ENCODE measurements around the gene AZU1. TPM values are rescaled to one million over a fixed set of nuclear protein-coding genes. Genes with fewer than 3 reads are reported as not detected.

The AZU1 gene
- total RNA-seq, 2 donors from 2014 or later: 0.26 TPM; not detected in 1

DNA sequence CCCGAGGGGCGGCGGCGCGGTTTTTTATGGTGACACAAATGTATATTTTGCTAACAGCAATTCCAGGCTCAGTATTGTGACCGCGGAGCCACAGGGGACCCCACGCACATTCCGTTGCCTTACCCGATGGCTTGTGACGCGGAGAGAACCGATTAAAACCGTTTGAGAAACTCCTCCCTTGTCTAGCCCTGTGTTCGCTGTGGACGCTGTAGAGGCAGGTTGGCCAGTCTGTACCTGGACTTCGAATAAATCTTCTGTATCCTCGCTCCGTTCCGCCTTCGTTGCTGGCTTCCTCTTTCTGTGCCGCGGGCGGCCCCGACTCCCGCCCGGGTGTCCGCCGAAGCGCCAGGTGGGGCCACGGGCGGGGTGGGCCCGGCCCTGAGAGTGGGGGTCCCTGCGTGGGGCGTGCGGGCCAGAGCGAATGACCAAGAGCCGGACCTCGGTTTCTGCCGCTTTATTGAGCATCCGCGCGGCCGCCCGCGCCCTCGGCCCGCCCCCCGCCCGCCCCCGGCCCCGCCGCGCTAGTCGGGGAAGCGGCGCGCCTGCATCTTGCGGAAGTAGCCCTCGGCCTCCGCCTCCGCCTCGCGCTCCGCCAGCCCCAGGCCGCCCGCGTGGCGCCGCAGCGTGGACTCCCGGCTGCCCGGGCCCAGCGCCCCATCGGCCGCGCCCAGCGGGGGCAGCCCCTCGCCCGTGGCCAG is 15.4 kb upstream of the AZU1 start:
- no peak for TF ChIP-seq POLR2A (IDR thresholded peaks at IDR 0.05)
- TF ChIP-seq, protein P1, sequence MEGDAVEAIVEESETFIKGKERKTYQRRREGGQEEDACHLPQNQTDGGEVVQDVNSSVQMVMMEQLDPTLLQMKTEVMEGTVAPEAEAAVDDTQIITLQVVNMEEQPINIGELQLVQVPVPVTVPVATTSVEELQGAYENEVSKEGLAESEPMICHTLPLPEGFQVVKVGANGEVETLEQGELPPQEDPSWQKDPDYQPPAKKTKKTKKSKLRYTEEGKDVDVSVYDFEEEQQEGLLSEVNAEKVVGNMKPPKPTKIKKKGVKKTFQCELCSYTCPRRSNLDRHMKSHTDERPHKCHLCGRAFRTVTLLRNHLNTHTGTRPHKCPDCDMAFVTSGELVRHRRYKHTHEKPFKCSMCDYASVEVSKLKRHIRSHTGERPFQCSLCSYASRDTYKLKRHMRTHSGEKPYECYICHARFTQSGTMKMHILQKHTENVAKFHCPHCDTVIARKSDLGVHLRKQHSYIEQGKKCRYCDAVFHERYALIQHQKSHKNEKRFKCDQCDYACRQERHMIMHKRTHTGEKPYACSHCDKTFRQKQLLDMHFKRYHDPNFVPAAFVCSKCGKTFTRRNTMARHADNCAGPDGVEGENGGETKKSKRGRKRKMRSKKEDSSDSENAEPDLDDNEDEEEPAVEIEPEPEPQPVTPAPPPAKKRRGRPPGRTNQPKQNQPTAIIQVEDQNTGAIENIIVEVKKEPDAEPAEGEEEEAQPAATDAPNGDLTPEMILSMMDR (IDR thresholded peaks at IDR 0.05): no peak
- Histone ChIP-seq H3K9me3 (no peaks in the 10 kb centered on the region), H3K36me3 (replicated peaks in 1 of 2; ENCODE audit: insufficient read depth in 1 of 2, low read depth in 2 of 2) (peaks cover 24 to 34% of the 10 kb centered on the region in 2 donors), H3K27me3 (no peaks in the 10 kb centered on the region), H3K4me1 (no peaks in the 10 kb centered on the region), H3K4me3 (no peak overlapping the region), H3K27ac (no peak overlapping the region)
- 92% methylated on average over 31 to 61 of the region's 80 CpGs for WGBS, 2 donors
- intact Hi-C loops (cut with DNase I): no loop called here
- DNase-seq: no peak
- no peak for ATAC-seq

DNA sequence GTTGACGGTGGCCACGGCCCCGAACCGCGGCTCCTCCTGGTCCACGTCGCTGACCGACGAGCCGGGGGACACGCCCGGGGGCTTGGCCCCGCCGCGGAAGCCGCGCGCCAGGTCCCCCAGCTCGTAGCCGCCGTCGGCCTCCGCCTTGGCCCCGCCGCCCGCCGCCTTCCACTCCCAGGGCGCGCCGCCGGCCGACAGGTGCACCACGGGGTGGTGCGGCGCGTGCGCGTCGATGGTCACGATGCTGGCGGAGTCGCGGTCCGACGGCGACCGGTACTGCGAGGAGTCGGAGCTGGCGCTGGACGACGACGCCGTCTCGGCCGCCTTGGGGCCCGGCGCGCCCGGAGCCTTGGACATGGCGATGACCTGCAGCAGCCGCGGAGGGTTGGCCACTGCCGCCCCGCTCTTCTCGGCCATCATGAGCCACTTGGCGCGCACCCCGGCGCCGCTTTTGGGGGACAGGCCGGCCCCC is 14.9 kb upstream of the AZU1 start:
- Histone ChIP-seq H3K27me3 (no peaks in the 10 kb centered on the region), H3K4me1 (no peaks in the 10 kb centered on the region), H3K9me3 (no peaks in the 10 kb centered on the region), H3K36me3 (replicated peaks in 1 of 2; ENCODE audit: insufficient read depth in 1 of 2, low read depth in 2 of 2) (peaks cover 18 to 29% of the 10 kb centered on the region in 2 donors), H3K4me3 (no peak overlapping the region), H3K27ac (no peak overlapping the region)
- ATAC-seq (no peak), DNase-seq (no peak)
- WGBS, 2 donors: 87 to 100% methylated on average over 1 to 9 of the region's 72 CpGs
- no peak for TF ChIP-seq POLR2A (IDR thresholded peaks at IDR 0.05)
- TF ChIP-seq, protein P1 (IDR thresholded peaks at IDR 0.05): no peak
- intact Hi-C loops (cut with DNase I): no loop called here

DNA sequence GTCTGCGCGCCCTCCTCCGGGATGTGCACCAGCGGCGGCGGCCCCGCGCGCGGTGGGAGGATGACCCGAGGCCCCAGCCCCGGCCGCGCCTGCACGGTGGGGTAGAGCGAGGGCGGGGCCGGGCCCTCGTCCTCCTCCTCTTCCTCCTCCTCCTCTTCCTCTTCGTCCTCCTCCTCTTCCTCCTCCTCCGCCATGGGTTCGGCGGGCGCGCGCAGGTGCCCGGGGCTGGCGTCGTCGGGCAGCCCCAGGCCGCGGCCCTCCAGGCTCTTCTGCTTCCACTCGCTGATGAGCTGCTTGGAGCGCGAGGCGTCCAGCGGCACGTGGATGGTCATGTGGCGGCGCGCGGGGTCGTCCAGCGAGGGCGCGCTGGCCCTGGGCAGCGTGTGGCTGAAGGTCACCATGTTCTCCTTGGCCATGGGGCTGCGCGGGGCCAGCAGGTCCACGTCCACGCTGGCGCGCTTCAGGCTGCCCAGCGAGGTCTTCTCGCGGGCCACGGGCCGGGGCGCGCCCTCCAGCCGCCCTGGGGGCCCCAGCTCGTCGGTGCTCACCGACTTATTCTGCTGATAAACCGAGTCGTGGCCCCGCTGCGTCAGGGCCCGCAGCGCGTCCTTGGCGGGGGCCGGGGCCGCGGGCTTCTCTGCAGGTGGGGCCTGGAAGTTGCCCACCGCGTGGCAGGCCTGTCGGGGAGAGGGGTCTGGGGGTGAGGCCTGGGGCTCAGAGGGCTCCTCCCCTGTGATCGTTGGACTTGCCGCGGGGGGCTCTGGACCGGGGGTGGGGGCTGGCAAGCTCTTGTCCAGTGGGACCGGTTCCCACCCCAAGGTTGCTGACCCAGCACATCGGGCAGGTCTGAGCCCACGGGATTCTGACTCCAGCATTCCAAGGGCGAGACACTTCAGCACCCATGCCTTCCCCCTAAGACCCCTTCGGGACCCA is 14.2 kb upstream of the AZU1 start:
- WGBS, 2 donors: 93 to 97% methylated on average over 23 to 50 of the region's 87 CpGs
- no peaks in the 10 kb centered on the region for H3K27me3 ChIP-seq
- no peaks in the 10 kb centered on the region for H3K4me1 ChIP-seq
- no peaks in the 10 kb centered on the region for H3K9me3 ChIP-seq
- no peak for ATAC-seq
- TF ChIP-seq, protein P1 (IDR thresholded peaks at IDR 0.05): no peak
- TF ChIP-seq POLR2A (IDR thresholded peaks at IDR 0.05): no peak
- no peak for DNase-seq
- H3K36me3 ChIP-seq (replicated peaks in 1 of 2; ENCODE audit: insufficient read depth in 1 of 2, low read depth in 2 of 2): peaks cover 11 to 24% of the 10 kb centered on the region in 2 donors
- intact Hi-C loops (cut with DNase I): no loop called here
- no peak overlapping the region for H3K27ac ChIP-seq
- H3K4me3 ChIP-seq: no peak overlapping the region

DNA sequence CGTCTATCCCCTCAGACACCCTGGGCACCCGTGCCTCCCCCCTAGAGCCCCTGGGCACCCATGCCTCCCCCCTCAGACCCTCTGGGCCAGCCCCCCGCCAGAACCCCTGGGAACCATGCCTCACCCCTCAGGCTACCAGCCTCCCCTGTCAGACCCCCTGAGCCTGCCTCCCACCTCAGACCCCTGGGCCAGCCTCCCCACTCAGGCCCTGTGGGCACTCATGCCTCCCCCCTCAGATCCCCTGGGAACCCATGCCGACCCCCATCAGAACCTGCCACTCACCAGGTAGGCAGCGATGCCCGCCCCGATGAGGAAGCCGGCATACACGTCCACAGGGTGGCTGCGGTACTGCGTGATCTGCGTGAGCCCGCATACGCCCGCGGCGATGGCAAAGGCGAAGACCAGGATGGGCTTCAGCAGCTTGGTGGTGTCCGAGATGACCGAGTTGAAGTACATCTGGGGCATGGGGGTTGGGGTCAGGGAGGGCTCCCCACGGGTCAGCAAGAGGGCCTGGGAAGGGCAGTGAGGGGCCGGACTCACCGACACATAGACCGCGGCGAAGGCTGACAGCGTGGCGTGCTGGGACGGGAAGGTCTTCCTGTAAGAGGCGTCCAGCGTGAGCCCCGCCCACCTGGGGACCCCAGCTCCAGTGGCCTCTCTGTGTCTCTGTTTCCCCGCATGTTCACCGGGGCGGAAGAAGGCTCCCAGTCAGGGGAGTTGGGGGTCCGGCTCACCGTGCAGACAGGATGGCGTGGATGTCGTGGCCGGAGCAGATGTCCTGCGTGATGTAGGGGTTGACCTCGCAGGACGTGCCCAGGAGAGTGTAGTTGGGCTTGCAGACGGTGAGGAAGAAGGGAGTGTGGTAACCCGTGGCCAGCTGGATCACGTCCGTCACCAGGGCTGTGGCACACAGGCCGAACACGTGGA is 13.2 kb upstream of the AZU1 start:
- ATAC-seq: no peak
- Histone ChIP-seq H3K4me3 (no peak overlapping the region), H3K9me3 (no peaks in the 10 kb centered on the region), H3K36me3 (replicated peaks in 1 of 2; ENCODE audit: insufficient read depth in 1 of 2, low read depth in 2 of 2) (peaks cover 10 to 17% of the 10 kb centered on the region in 2 donors), H3K27me3 (no peaks in the 10 kb centered on the region), H3K4me1 (no peaks in the 10 kb centered on the region), H3K27ac (no peak overlapping the region)
- TF ChIP-seq, protein P1 (IDR thresholded peaks at IDR 0.05): no peak
- 87 to 91% methylated on average over 46 to 47 of the region's 49 CpGs for WGBS, 2 donors
- intact Hi-C loops (cut with DNase I): no loop called here
- DNase-seq: no peak

Measured in body of pancreas (tissue), 4 donors.